ENCODE measurements around the gene ASTN2. TPM values are rescaled to one million over a fixed set of nuclear protein-coding genes. Genes with fewer than 3 reads are reported as not detected.

The ASTN2 gene
- polyA plus RNA-seq, 1 donor from 2014 or later: 6.8 TPM

- H3K27me3 ChIP-seq (ENCODE audit: insufficient read depth, low read depth, low read length): no peaks in the 10 kb centered on the region
- TF ChIP-seq, protein P1, sequence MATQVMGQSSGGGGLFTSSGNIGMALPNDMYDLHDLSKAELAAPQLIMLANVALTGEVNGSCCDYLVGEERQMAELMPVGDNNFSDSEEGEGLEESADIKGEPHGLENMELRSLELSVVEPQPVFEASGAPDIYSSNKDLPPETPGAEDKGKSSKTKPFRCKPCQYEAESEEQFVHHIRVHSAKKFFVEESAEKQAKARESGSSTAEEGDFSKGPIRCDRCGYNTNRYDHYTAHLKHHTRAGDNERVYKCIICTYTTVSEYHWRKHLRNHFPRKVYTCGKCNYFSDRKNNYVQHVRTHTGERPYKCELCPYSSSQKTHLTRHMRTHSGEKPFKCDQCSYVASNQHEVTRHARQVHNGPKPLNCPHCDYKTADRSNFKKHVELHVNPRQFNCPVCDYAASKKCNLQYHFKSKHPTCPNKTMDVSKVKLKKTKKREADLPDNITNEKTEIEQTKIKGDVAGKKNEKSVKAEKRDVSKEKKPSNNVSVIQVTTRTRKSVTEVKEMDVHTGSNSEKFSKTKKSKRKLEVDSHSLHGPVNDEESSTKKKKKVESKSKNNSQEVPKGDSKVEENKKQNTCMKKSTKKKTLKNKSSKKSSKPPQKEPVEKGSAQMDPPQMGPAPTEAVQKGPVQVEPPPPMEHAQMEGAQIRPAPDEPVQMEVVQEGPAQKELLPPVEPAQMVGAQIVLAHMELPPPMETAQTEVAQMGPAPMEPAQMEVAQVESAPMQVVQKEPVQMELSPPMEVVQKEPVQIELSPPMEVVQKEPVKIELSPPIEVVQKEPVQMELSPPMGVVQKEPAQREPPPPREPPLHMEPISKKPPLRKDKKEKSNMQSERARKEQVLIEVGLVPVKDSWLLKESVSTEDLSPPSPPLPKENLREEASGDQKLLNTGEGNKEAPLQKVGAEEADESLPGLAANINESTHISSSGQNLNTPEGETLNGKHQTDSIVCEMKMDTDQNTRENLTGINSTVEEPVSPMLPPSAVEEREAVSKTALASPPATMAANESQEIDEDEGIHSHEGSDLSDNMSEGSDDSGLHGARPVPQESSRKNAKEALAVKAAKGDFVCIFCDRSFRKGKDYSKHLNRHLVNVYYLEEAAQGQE (IDR thresholded peaks at IDR 0.05; ENCODE audit: borderline replicate concordance): no peak
- TF ChIP-seq EP300 (conservative IDR thresholded peaks at IDR 0.05; ENCODE audit: poor library complexity, severe bottlenecking): no peak
- no peaks in the 10 kb centered on the region for H3F3A ChIP-seq (ENCODE audit: insufficient read depth, low read length, poor library complexity, severe bottlenecking)
Observed at GRCh38 chr9:116411506-116411905, 1003.4 kb downstream of the ASTN2 start.

DNA sequence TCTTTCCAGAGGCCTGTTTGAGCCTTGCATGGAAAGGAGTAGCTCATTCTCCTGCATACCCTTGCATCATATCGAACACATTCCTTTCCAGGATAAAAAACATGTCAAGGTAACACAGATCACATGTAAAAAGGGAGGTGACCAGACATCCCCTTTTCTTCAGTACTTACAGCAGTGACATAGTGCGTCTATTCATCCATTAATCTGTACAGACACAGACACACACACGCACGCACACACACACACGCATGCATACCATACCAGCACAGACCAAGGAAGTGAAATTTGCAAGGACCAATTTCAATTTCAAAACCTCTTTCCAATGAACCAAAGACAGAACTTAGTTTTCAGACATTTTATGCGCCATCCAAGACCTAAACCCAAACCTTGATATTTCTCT is 1005.2 kb downstream of the ASTN2 start:
- H3K9me3 ChIP-seq (ENCODE audit: low read length): no peaks in the 10 kb centered on the region
- no peaks in the 10 kb centered on the region for H3K79me2 ChIP-seq (replicated peaks; ENCODE audit: insufficient read depth, low read length)
- H3K4me3 ChIP-seq (ENCODE audit: low read length): no peak overlapping the region
- no peaks in the 10 kb centered on the region for H3F3A ChIP-seq (ENCODE audit: insufficient read depth, low read length, poor library complexity, severe bottlenecking)
- TF ChIP-seq TAF1 (IDR thresholded peaks at IDR 0.05; ENCODE audit: low read depth): no peak
- TF ChIP-seq CTCF (IDR thresholded peaks at IDR 0.05; ENCODE audit: poor library complexity, severe bottlenecking): no peak
- TF ChIP-seq RAD21 (conservative IDR thresholded peaks at IDR 0.05): no peak
- TF ChIP-seq EP300 (conservative IDR thresholded peaks at IDR 0.05; ENCODE audit: poor library complexity, severe bottlenecking): no peak
- no peak for TF ChIP-seq SMC3 (conservative IDR thresholded peaks at IDR 0.05; ENCODE audit: poor library complexity)
- TF ChIP-seq EZH2 (IDR thresholded peaks at IDR 0.05; ENCODE audit: borderline replicate concordance, insufficient read depth, low read length, poor library complexity, severe bottlenecking): no peak
- TF ChIP-seq, protein P1 (IDR thresholded peaks at IDR 0.05; ENCODE audit: borderline replicate concordance): no peak
- no peak for TF ChIP-seq POLR2AphosphoS5 (IDR thresholded peaks at IDR 0.05)
- TF ChIP-seq MXI1 (conservative IDR thresholded peaks at IDR 0.05; ENCODE audit: poor library complexity, severe bottlenecking): no peak
- no peak overlapping the region for H3K9ac ChIP-seq (ENCODE audit: low read length)
- no peak overlapping the region for H2AFZ ChIP-seq (ENCODE audit: low read depth, low read length)
- H3K9me2 ChIP-seq (ENCODE audit: insufficient read depth, low read length): no peaks in the 10 kb centered on the region
- H4K20me1 ChIP-seq (ENCODE audit: insufficient read depth): no peaks in the 10 kb centered on the region
- no peaks in the 10 kb centered on the region for H3K27me3 ChIP-seq (ENCODE audit: insufficient read depth, low read depth, low read length)
- no peaks in the 10 kb centered on the region for H3K36me3 ChIP-seq (ENCODE audit: insufficient read depth, low read length)
- no peak overlapping the region for H3K4me2 ChIP-seq (ENCODE audit: low read length)
- no peak overlapping the region for H3K27ac ChIP-seq (ENCODE audit: low read length)

More at GRCh38 chr9:116411506-116411905, 1003.4 kb downstream of the ASTN2 start:
- Histone ChIP-seq H3K4me2 (ENCODE audit: low read length) (no peak overlapping the region), H3K9ac (ENCODE audit: low read length) (no peak overlapping the region), H3K9me2 (ENCODE audit: insufficient read depth, low read length) (no peaks in the 10 kb centered on the region), H3K27ac (ENCODE audit: low read length) (no peak overlapping the region), H3K4me3 (ENCODE audit: low read length) (no peak overlapping the region), H3K36me3 (ENCODE audit: insufficient read depth, low read length) (no peaks in the 10 kb centered on the region), H2AFZ (ENCODE audit: low read depth, low read length) (no peak overlapping the region), H3K9me3 (ENCODE audit: low read length) (no peaks in the 10 kb centered on the region), H3K79me2 (replicated peaks; ENCODE audit: insufficient read depth, low read length) (no peaks in the 10 kb centered on the region), H4K20me1 (ENCODE audit: insufficient read depth) (no peaks in the 10 kb centered on the region)
